GM12878 (cell line): Measurements from ENCODE around the gene NSL1. TPM values are rescaled to one million over a fixed set of nuclear protein-coding genes. Genes with fewer than 3 reads are reported as not detected.

Experiments
- ATAC-seq: fragments of 200-7000 bp; cut with Tn5 transposase; 3 replicates; pipeline ENCODE4 v1.9.1; 2020; ENCODE audit warnings: mild to moderate bottlenecking, moderate library complexity
- BruUV-seq: library from RNA; stranded (reverse); fragments of 400-500 nt; replicated peaks from 2 replicates; lab custom pipeline; 2021; lab: Mats Ljungman, UMichigan
- CTCF ChIA-PET: fragments of 300-600 bp; sonication (Branson Sonifier 250); formaldehyde crosslinking; extraction: SDS; loops from one replicate; lab custom pipeline; 2021; ENCODE audit warnings: inconsistent platforms; lab: Yijun Ruan, JAX
- POLR2A ChIA-PET: fragments of 350-600 bp; formaldehyde crosslinking; extraction: SDS; loops from one replicate; lab custom pipeline; 2021; ENCODE audit warnings: inconsistent platforms; lab: Charles Lee
- RAD21 ChIA-PET: fragments of 300-600 bp; sonication (Branson Sonifier 250); formaldehyde crosslinking; loops from one replicate; lab custom pipeline; 2023; ENCODE audit warnings: antibody characterized with exemption; ENCODE audit not compliant: unreplicated experiment; lab: Charles Lee
- SMC1A ChIA-PET: fragments of 300-600 bp; sonication (Branson Sonifier 250); formaldehyde crosslinking; loops from one replicate; lab custom pipeline; 2023; ENCODE audit not compliant: unreplicated experiment, uncharacterized antibody; lab: Charles Lee
- DNase-seq: peaks from one replicate; pipeline ENCODE4 v3.0.0-alpha.2; 2011; ENCODE audit warnings: low read depth, low spot score
- FAIRE-seq: peaks from 3 replicates; lab custom pipeline; 2011; peaks lifted over from hg19 to GRCh38; lab: Jason Lieb, UNC
- H2AFZ ChIP-seq: 2 replicates; pipeline ENCODE4 v1.6.0; 2011; ENCODE audit warnings: low read depth, low read length, control low read depth; ENCODE audit not compliant: control insufficient read depth
- H3K27ac ChIP-seq: 2 replicates; pipeline ENCODE4 v1.5.1; 2011; ENCODE audit warnings: control low read depth; ENCODE audit not compliant: control insufficient read depth, insufficient read depth
- H3K27me3 ChIP-seq, 2 experiments: replicated peaks in 1 of 2; 2 replicates each; pipeline versions ENCODE4 v1.6.0 to v1.6.1; 2011; ENCODE audit warnings: low read length in 1 of 2; ENCODE audit not compliant: control insufficient read depth in 2 of 2, insufficient read depth in 2 of 2
- H3K36me3 ChIP-seq, 2 experiments: 2 replicates each; pipeline ENCODE4 v1.5.1; 2011; ENCODE audit warnings: low read length in 1 of 2; ENCODE audit not compliant: control insufficient read depth in 2 of 2, insufficient read depth in 2 of 2
- H3K4me1 ChIP-seq: 2 replicates; pipeline ENCODE4 v1.6.1; 2011; ENCODE audit warnings: mild to moderate bottlenecking, low read length, moderate library complexity, mixed read lengths; ENCODE audit not compliant: control insufficient read depth, insufficient read depth
- H3K4me2 ChIP-seq: 2 replicates; pipeline ENCODE4 v1.6.0; 2011; ENCODE audit warnings: control low read depth; ENCODE audit not compliant: control insufficient read depth, insufficient read depth
- H3K4me3 ChIP-seq: fragments of 200-600 bp; sonication (generic); 2 replicates; pipeline ENCODE4 v1.5.1; 2016
- H3K79me2 ChIP-seq: 2 replicates; pipeline ENCODE4 v1.6.0; 2011; ENCODE audit warnings: low read length; ENCODE audit not compliant: control insufficient read depth, insufficient read depth
- H3K9ac ChIP-seq: 2 replicates; pipeline ENCODE4 v1.8.0; 2011; ENCODE audit warnings: low read length, control low read depth, mixed read lengths; ENCODE audit not compliant: control insufficient read depth, insufficient read depth
- H3K9me3 ChIP-seq: replicated peaks from 3 replicates; pipeline ENCODE4 v1.5.1; 2011; ENCODE audit warnings: mild to moderate bottlenecking, low read length; ENCODE audit not compliant: control insufficient read depth, insufficient read depth
- H4K20me1 ChIP-seq: 2 replicates; pipeline ENCODE4 v1.6.0; 2011; ENCODE audit not compliant: control insufficient read depth, insufficient read depth
- ATF2 ChIP-seq: IDR thresholded peaks from 2 replicates; pipeline ENCODE4 v1.6.1; 2012; ENCODE audit warnings: low read length, inconsistent platforms
- ATF7 ChIP-seq: fragments of 450-650 bp; IDR thresholded peaks from 2 replicates; pipeline ENCODE4 v1.6.1; 2016; ENCODE audit warnings: low read depth, mild to moderate bottlenecking
- BCLAF1 ChIP-seq: fragments of 450-650 bp; IDR thresholded peaks from 2 replicates; pipeline ENCODE4 v1.6.1; 2017; ENCODE audit warnings: antibody characterized with exemption, mild to moderate bottlenecking, moderate library complexity
- CHD4 ChIP-seq: fragments of 200-600 bp; sonication (generic); IDR thresholded peaks from 2 replicates; pipeline ENCODE4 v1.6.1; 2016; ENCODE audit warnings: mild to moderate bottlenecking
- FOS ChIP-seq: IDR thresholded peaks from 3 replicates; pipeline ENCODE4 v1.6.1; 2011; ENCODE audit warnings: borderline replicate concordance; ENCODE audit not compliant: insufficient read length; ENCODE audit errors: extremely low read depth
- IRF4 ChIP-seq: IDR thresholded peaks from 2 replicates; pipeline ENCODE4 v1.6.1; 2011; ENCODE audit warnings: low read depth, low read length
- KAT2A ChIP-seq: conservative IDR thresholded peaks from 2 replicates; pipeline ENCODE4 v1.6.1; 2011; ENCODE audit warnings: low read depth, low read length; ENCODE audit not compliant: control insufficient read depth
- MTA3 ChIP-seq: IDR thresholded peaks from 2 replicates; pipeline ENCODE4 v1.6.1; 2012; ENCODE audit warnings: low read length, inconsistent platforms, borderline replicate concordance
- NBN ChIP-seq: fragments of 450-650 bp; IDR thresholded peaks from 2 replicates; pipeline ENCODE4 v1.6.1; 2016
- NR2C2 ChIP-seq: IDR thresholded peaks from 2 replicates; pipeline ENCODE4 v1.6.1; 2011; ENCODE audit warnings: borderline replicate concordance, low read depth; ENCODE audit not compliant: control insufficient read depth, insufficient read length
- POLR2AphosphoS5 ChIP-seq: IDR thresholded peaks from 2 replicates; pipeline ENCODE4 v1.6.1; 2011; ENCODE audit warnings: mild to moderate bottlenecking, low read length, inconsistent platforms
- SIX5 ChIP-seq: IDR thresholded peaks from 2 replicates; pipeline ENCODE4 v1.6.1; 2011; ENCODE audit warnings: mild to moderate bottlenecking, low read depth, low read length, moderate library complexity; ENCODE audit not compliant: severe bottlenecking
- SMAD1 ChIP-seq: fragments of 450-650 bp; IDR thresholded peaks from 2 replicates; pipeline ENCODE4 v1.6.1; 2018; ENCODE audit warnings: mild to moderate bottlenecking, low read depth; ENCODE audit not compliant: partially characterized antibody
- SREBF2 ChIP-seq: IDR thresholded peaks from 2 replicates; pipeline ENCODE4 v1.6.1; 2012; ENCODE audit warnings: mild to moderate bottlenecking, low read length
- STAT3 ChIP-seq: IDR thresholded peaks from 2 replicates; pipeline ENCODE4 v1.6.1; 2011; ENCODE audit warnings: low read depth, low read length, improper control_type of control experiment
- USF1 ChIP-seq: IDR thresholded peaks from 2 replicates; pipeline ENCODE4 v1.6.1; 2011; ENCODE audit warnings: borderline replicate concordance, low read depth, mild to moderate bottlenecking, moderate library complexity, mixed read lengths, low read length; ENCODE audit not compliant: insufficient read depth; ENCODE audit errors: extremely low read length
- YY1 ChIP-seq: IDR thresholded peaks from 2 replicates; pipeline ENCODE4 v1.6.1; 2011; ENCODE audit warnings: low read depth, mild to moderate bottlenecking, low read length
- ZNF384 ChIP-seq: IDR thresholded peaks from 2 replicates; pipeline ENCODE4 v1.6.1; 2012; ENCODE audit warnings: low read depth, mild to moderate bottlenecking, low read length, improper control_type of control experiment, borderline replicate concordance
- in situ Hi-C: fragments of 300-500 bp; cut with MboI; formaldehyde crosslinking; loops from 9 replicates; pipeline ENCODE4 v1.14.3; 2018; ENCODE audit warnings: mixed read lengths
- intact Hi-C: fragments of 100-400 bp; cut with micrococcal nuclease; formaldehyde crosslinking; loops from one replicate; pipeline ENCODE4 v1.14.2; 2022; ENCODE audit not compliant: unreplicated experiment
- polyA plus RNA-seq, 11 experiments: library from polyadenylated mRNA; depleted of rRNA in 4 of 11; unstranded in 6 of 11; stranded (reverse) in 5 of 11; fragments of >200 nt; fragmentation: Nextera tagmentation in 4 of 11; fragmentation: Illumina TruSeq in 1 of 11; extraction: Ambion mirVana in 4 of 11; extraction: Trizol in 1 of 11; gene quantifications; 1 replicate in 1 of 11; 2 replicates in 10 of 11; pipeline versions ENCODE4 v1.2.1 to v1.2.3, GENCODE V29; 2011 to 2016; ENCODE audit warnings: inconsistent platforms in 2 of 11, missing spikeins in 2 of 11, low read depth in 1 of 11
- total RNA-seq, 4 experiments: library from RNA; depleted of rRNA in 3 of 4; stranded (reverse); fragments of >200 nt in 3 of 4; fragmentation: Illumina TruSeq in 1 of 4; extraction: Trizol in 1 of 4; gene quantifications; 2 replicates each; pipeline versions ENCODE4 v1.2.1 to v1.2.3, GENCODE V29; 2013 to 2021

Gene NSL1
- total and polyA plus RNA-seq, 10 of the 15 experiments (the other 5 are each of a cell fraction or from before 2014, with no cell fraction given) = 36.7 to 74.2 (median 46.4) TPM

- TF ChIP-seq YY1 (no peak), SMAD1 (no peak), KAT2A (no peak), NBN (no peak), NR2C2 (no peak)
Measured at GRCh38 chr1:212746546-212746945, 45.0 kb downstream of the NSL1 start (continued).

- Histone ChIP-seq H3K27ac (no peak overlapping the region), H3K27me3 (no peaks in the 10 kb centered on the region), H3K4me1 (peaks cover 16% of the 10 kb centered on the region), H3K9ac (no peak overlapping the region), H2AFZ (no peak overlapping the region), H3K9me3 (peaks cover 9% of the 10 kb centered on the region; the same call in 2 of the 3 replicates), H3K4me2 (no peak overlapping the region), H3K79me2 (peaks cover 2% of the 10 kb centered on the region; the same call in 1 of the 2 replicates), H3K36me3 (peaks cover 0 to 2% of the 10 kb centered on the region in 2 experiments; a peak in 1 of 4 replicates), H4K20me1 (no peaks in the 10 kb centered on the region), H3K4me3 (no peak overlapping the region)
- ChIA-PET POLR2A (interaction anchor here (0.7 kb wide), 1 partner anchor 36 kb away, joined by 3 read pairs; no protein-coding TSS in a partner anchor), CTCF (interaction anchor here (1.1 to 1.9 kb wide), 3 partner anchors 10 to 268 kb away, joined by 3 to 7 read pairs (median 7); no protein-coding TSS in a partner anchor), SMC1A (interaction anchor here (0.7 to 2.3 kb wide), 7 partner anchors 10 to 262 kb away, joined by 3 to 8 read pairs (median 4); no protein-coding TSS in a partner anchor), RAD21 (interaction anchor here (1.2 kb wide), 1 partner anchor 80 kb away, joined by 6 read pairs; no protein-coding TSS in a partner anchor)
- DNase-seq (no peak), FAIRE-seq (no peak), ATAC-seq (no peak)
- in situ Hi-C loops = no loop called here
- no TSS peak for BruUV-seq
- intact Hi-C loops = no loop called here
- no peak for TF ChIP-seq IRF4
- no peak for TF ChIP-seq ZNF384
- TF ChIP-seq MTA3 = no peak
- TF ChIP-seq FOS = no peak
- TF ChIP-seq CHD4 = no peak
- TF ChIP-seq SIX5 = no peak
- TF ChIP-seq ATF2 = no peak
- no peak for TF ChIP-seq ATF7
- TF ChIP-seq BCLAF1 = no peak
- TF ChIP-seq POLR2AphosphoS5 = no peak
- no peak for TF ChIP-seq SREBF2
- TF ChIP-seq USF1 = no peak
- TF ChIP-seq STAT3 = no peak
Measured at GRCh38 chr1:212745303-212745702, 46.3 kb downstream of the NSL1 start.
